Mammary microvascular endothelial cell (primary cell): Measurements from ENCODE around the gene PMEPA1. TPM values are rescaled to one million over a fixed set of nuclear protein-coding genes. Genes with fewer than 3 reads are reported as not detected.

Experiments used
- total RNA-seq: library from RNA; depleted of rRNA; stranded (reverse); fragments of >200 nt; gene quantifications from 2 replicates; pipeline ENCODE4 v1.2.3, GENCODE V29; 2015

PMEPA1 gene
- total RNA-seq: 0.20 and 0.73 TPM in 2 replicates

GRCh38 chr20:57709823-57710799 is at the start of gene PMEPA1:
TSS of gene PMEPA1 (minus strand) at chr20:57710015. CDS start at chr20:57709582, 433 bp downstream.

DNA sequence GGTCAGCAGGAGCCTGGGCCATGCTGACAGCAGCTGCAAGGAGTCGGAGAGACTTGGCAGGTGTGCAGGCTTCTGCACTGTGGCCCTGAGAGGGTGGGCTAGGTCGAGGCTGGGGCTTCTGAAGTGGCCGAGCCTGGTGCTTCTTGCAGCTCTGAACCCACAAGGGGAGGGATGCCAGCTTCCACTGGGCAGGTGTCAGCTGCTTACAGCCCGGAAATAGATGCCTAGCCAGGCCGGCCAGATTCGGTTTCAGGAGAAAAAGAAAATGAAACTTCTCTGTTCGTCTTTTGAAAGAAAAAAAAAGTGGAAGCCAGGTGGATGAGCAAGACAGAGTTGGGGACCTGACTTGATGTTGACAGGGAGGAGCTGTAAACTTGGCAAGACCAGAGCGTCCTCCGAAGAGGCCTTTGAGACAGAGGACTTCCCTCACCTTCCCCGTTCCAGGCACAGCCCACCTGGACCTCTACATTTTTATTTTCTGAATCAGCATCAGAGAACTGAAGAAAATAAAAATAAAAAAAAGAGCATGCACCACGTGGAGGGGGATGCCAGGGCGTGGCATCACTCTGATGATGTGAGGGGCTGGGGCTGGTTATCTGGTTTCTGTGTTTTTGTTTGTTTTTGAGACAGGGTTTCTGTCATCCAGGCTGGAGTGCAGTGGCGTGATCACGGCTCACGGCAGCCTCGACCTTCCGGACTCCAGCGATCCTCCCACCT is 89.4 kb downstream of the PMEPA1 start, which contains the start of gene ZBP1:
TSS of gene ZBP1 (minus strand) at position 153 of the 717 bp plus-strand sequence. CDS start at position 22, 131 bp downstream.

Other genes starting within 250 kb of the PMEPA1 start
- gene CTCFL, start 184.9 kb downstream of the PMEPA1 start, total RNA-seq: not detected in 2 replicates
- not detected in 2 replicates for gene PCK1, start 148.9 kb downstream of the PMEPA1 start, total RNA-seq
- 0.10 TPM in 1 of 2 replicates, not detected in the other for gene ZBP1, start 89.6 kb downstream of the PMEPA1 start, total RNA-seq